HFFc6 (cell line): ENCODE measurements around the gene GNGT2. TPM values are rescaled to one million over a fixed set of nuclear protein-coding genes. Genes with fewer than 3 reads are reported as not detected.

Experiments used
- DNase-seq: peaks from one replicate; pipeline ENCODE4 v3.0.0-alpha.2; 2018
- H3K27ac Mint-ChIP-seq: 2 replicates; pipeline ENCODE4 v1.8.0; 2020; ENCODE audit warnings: mild to moderate bottlenecking, mixed read lengths
- H3K27me3 Mint-ChIP-seq: 2 replicates; pipeline ENCODE4 v1.8.0; 2021; ENCODE audit warnings: mild to moderate bottlenecking, moderate library complexity, mixed read lengths; ENCODE audit not compliant: insufficient read depth
- H3K36me3 Mint-ChIP-seq: 2 replicates; pipeline ENCODE4 v1.8.0; 2021; ENCODE audit warnings: low read depth, mixed read lengths
- H3K4me1 Mint-ChIP-seq: 2 replicates; pipeline ENCODE4 v1.8.0; 2020; ENCODE audit warnings: low read depth, mixed read lengths
- H3K4me3 Mint-ChIP-seq: 2 replicates; pipeline ENCODE4 v1.8.0; 2020; ENCODE audit warnings: mild to moderate bottlenecking, moderate library complexity, mixed read lengths
- H3K9me3 Mint-ChIP-seq: 2 replicates; pipeline ENCODE4 v1.8.0; 2020; ENCODE audit warnings: mild to moderate bottlenecking, mixed read lengths
- total RNA-seq, 6 experiments: library from RNA; stranded (reverse); fragmentation: NEBNext Ultra II Directional; extraction: Animal tissue kit (Norgen Biotek cat#: 25700); gene quantifications; 2 replicates in 1 of 6; 3 replicates in 5 of 6; pipeline ENCODE4 v1.2.3, GENCODE V29; 2021
- TF ChIP-seq, protein P1 (sequence below): fragments of 200-600 bp; sonication (generic); IDR thresholded peaks from 2 replicates; pipeline ENCODE4 v1.5.0; 2021; ENCODE audit warnings: antibody characterized with exemption, mild to moderate bottlenecking

Gene GNGT2
- total RNA-seq, 6 experiments from 2014 or later: not detected

DNA sequence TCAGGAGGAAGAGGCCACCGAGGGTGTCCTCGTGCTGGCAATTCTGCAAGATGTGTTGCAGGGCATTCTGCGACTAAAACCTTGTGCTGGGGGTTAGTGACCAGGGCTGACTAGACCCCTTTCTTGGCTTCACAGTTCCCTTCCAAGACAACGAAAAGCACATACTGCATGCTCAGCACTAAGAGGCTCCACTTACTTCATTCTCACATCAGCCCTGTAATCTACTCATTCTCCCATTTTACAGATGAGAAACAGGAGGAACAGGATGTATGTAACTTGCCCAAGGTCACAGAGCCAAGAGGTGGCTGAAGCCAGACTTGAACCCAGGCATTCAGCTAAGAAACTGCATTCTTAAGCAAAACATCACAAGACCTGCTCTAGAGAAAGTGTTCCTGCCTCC is 25.5 kb upstream of the GNGT2 start:
- H3K27me3 Mint-ChIP-seq: peaks cover 8% of the 10 kb centered on the region
- DNase-seq: no peak
- H3K4me3 Mint-ChIP-seq: no peak overlapping the region
- H3K27ac Mint-ChIP-seq: no peak overlapping the region
- peaks cover 6% of the 10 kb centered on the region; the same call in 1 of the 2 replicates for H3K4me1 Mint-ChIP-seq
- H3K9me3 Mint-ChIP-seq: no peaks in the 10 kb centered on the region
- TF ChIP-seq, protein P1, sequence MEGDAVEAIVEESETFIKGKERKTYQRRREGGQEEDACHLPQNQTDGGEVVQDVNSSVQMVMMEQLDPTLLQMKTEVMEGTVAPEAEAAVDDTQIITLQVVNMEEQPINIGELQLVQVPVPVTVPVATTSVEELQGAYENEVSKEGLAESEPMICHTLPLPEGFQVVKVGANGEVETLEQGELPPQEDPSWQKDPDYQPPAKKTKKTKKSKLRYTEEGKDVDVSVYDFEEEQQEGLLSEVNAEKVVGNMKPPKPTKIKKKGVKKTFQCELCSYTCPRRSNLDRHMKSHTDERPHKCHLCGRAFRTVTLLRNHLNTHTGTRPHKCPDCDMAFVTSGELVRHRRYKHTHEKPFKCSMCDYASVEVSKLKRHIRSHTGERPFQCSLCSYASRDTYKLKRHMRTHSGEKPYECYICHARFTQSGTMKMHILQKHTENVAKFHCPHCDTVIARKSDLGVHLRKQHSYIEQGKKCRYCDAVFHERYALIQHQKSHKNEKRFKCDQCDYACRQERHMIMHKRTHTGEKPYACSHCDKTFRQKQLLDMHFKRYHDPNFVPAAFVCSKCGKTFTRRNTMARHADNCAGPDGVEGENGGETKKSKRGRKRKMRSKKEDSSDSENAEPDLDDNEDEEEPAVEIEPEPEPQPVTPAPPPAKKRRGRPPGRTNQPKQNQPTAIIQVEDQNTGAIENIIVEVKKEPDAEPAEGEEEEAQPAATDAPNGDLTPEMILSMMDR: no peak
- no peaks in the 10 kb centered on the region for H3K36me3 Mint-ChIP-seq

DNA sequence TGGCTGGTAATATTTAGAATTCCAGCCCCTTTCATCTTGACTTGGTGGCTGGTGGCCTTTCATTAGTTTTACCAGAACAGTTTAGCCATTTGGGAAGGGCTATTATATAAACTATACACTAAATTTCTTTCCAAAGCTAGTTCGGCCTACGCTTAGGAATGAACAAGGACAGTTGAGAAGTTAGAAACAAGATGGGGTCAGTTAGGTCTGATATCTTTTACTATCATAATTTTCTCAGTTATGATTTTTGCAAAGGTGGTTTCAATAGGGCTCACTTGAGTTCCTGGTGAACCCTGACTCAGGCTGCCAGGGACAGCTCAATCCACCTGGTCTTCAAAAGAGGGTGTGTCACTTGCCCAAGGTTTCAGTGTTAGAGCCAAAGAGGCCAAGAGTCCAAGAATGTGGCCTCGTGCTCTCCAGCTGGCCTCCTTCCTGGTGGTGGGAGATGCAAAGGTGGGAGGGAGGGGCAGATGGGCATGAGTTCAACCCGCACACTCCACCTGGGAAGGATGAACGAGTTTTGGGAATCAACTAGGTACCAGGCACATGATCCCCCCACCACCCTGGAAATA is 24.2 kb upstream of the GNGT2 start:
- Mint-ChIP-seq H3K4me1 (peaks cover 6% of the 10 kb centered on the region; the same call in 1 of the 2 replicates), H3K27me3 (peaks cover 10% of the 10 kb centered on the region), H3K4me3 (no peak overlapping the region), H3K27ac (no peak overlapping the region), H3K36me3 (no peaks in the 10 kb centered on the region), H3K9me3 (no peaks in the 10 kb centered on the region)
- DNase-seq: no peak
- TF ChIP-seq, protein P1: no peak

DNA sequence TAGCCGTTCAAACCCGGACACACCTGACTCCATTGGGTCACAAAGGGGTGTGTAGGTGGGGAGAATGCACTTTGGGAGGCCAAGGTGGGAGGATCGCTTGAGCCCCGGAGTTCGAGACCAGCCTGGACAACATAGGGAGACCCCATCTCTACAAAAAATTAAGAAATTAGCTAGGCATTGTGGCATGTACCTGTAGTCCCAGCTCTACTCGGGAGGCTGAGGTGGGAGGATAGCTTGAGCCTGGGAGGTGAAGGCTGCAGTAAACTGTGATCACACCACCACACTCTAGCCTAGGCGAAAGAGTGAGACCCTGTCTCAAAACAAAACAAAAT is 21.2 kb upstream of the GNGT2 start:
- DNase-seq: no peak
- Mint-ChIP-seq H3K4me1 (peaks cover 6% of the 10 kb centered on the region; the same call in 1 of the 2 replicates), H3K27ac (no peak overlapping the region), H3K4me3 (peak overlapping the region; percentile 87; the same call in 1 of the 2 replicates), H3K36me3 (no peaks in the 10 kb centered on the region), H3K27me3 (peaks cover 20% of the 10 kb centered on the region), H3K9me3 (no peaks in the 10 kb centered on the region)
- TF ChIP-seq, protein P1: no peak

DNA sequence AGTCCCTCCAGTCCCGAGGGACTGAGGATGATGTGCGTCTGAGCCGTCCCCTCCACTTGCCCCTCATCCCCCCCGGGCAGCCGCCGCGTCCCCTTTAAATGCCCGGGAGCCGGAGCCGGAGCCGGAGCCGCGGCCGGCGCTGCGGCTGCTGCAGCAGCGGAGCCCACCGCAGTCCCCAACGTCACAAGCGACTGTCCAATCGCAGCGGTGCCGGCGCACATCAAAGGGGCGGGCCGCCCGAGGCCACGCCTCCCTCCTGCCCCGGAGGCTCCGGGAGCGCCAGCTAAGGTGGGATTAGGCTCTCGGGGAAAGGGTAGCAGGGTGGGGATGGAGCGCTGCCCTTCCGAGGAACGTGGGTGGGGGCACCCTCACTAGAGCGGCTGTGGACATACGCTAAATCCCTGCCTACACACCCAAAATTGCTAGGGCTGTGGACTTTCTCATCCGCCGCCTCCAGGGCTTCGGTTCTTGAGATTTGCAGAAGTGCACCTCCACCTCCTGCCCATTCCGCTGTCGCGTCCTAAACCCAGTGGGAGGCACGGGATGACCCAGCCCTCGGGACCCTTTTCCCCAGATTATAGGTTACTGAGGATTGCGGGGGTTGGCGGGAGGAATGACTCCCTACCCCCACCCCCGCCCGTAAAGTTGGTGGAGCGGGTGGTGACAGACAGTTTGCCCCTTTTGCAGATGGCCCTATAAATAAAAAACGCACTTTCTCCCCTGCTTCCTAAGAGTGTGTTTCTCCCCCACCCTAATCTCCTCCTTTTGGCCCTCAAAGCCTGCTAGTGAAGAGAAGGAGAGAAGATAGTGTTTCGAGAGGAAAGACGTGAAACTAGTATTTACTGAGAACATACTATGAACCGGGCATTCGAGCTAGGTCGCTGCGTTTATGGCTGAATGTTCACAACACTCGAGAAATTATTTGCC is 20.5 kb upstream of the GNGT2 start, which contains the start of gene PHOSPHO1:
Gene PHOSPHO1 (minus strand): TSS at position 152 of the 927 bp plus-strand sequence. CDS start 4,096 bp downstream, outside the sequence.
- H3K9me3 Mint-ChIP-seq: no peaks in the 10 kb centered on the region
- H3K27me3 Mint-ChIP-seq: peaks cover 23% of the 10 kb centered on the region
- DNase-seq: peak; percentile 66
- peak within 1 kb of the TSS; percentile 87 for H3K4me3 Mint-ChIP-seq
- H3K4me1 Mint-ChIP-seq: peaks cover 6% of the 10 kb centered on the region; the same call in 1 of the 2 replicates
- no peaks in the 10 kb centered on the region for H3K36me3 Mint-ChIP-seq
- H3K27ac Mint-ChIP-seq: no peak within 1 kb of the TSS
- TF ChIP-seq, protein P1: no peak

- TF ChIP-seq, protein P1: no peak
- Mint-ChIP-seq H3K4me3 (peak overlapping the region; percentile 87), H3K9me3 (no peaks in the 10 kb centered on the region), H3K36me3 (no peaks in the 10 kb centered on the region), H3K4me1 (peaks cover 6% of the 10 kb centered on the region; the same call in 1 of the 2 replicates), H3K27ac (no peak overlapping the region), H3K27me3 (peaks cover 27% of the 10 kb centered on the region)
- no peak for DNase-seq
These were observed 19.6 kb upstream of the GNGT2 start for GRCh38 chr17:49229805-49230600.
